Right lobe of liver (tissue), 4 donors: ENCODE measurements around the gene FAM168A.

Experiments used
- POLR2A ChIP-seq: fragments of 450-650 bp; IDR thresholded peaks from one replicate; pipeline ENCODE4 v1.6.1; 2017; ENCODE audit warnings: antibody characterized with exemption, mild to moderate bottlenecking
- TF ChIP-seq, protein P1 (sequence below), 4 donors: fragments of 200-600 bp in 3 of 4; fragments of 450-650 bp in 1 of 4; IDR thresholded peaks; one replicate each; pipeline versions ENCODE4 v1.5.1 to v1.8.0; 2016 to 2022; ENCODE audit warnings: antibody characterized with exemption in 4 of 4, mild to moderate bottlenecking in 2 of 4
- donor health status: DM: no; HTN: no; CAD: no.
- donor health status: DM: no; HTN: no; CAD: no.
- donor health status: DM: no; HTN: yes; CAD: no.

DNA sequence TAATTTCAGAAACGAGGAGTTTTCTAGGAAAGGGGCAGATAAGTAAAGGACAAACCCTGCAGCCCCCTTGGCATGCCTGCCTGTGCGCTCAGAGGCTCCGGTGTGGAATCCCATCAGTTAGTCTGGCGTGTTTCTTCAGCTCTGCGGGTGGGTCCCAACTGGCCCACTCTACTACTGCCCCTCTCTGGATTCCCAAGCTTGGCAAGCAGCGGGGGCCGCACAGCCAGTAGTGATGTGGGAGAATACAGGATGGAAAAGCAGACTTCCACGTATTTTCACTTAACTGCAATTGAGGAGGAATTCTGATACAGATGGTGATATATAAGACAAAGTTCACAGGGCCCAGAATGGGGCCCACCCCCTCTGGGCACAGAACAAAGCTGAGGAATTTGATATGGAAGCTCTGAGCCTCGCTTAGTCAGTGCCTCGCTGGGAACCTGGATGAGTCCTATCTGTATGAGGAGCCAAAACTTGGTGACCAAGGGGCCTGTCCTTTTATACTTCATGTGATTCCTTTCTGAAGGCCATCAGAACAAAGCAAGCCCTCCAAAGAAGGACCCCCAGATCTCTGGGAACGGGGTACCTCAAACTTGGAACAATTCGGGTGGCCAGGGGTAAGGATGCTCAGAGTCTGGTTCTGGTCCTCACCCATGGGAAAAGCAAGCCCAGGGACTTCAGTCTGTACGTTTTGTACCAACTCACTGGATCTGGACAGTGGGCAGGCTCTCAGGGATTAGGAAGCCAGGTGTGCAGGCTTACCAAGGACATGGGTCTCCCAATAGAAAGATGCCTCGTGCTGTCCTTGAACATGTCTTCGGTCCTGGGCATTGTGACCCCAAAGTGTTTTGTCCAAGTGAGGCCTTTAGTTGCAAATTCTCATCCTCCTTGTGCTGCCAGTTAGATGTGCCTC, 195.7 kb downstream of the FAM168A start:
- TF ChIP-seq POLR2A = no peak
- TF ChIP-seq, protein P1, sequence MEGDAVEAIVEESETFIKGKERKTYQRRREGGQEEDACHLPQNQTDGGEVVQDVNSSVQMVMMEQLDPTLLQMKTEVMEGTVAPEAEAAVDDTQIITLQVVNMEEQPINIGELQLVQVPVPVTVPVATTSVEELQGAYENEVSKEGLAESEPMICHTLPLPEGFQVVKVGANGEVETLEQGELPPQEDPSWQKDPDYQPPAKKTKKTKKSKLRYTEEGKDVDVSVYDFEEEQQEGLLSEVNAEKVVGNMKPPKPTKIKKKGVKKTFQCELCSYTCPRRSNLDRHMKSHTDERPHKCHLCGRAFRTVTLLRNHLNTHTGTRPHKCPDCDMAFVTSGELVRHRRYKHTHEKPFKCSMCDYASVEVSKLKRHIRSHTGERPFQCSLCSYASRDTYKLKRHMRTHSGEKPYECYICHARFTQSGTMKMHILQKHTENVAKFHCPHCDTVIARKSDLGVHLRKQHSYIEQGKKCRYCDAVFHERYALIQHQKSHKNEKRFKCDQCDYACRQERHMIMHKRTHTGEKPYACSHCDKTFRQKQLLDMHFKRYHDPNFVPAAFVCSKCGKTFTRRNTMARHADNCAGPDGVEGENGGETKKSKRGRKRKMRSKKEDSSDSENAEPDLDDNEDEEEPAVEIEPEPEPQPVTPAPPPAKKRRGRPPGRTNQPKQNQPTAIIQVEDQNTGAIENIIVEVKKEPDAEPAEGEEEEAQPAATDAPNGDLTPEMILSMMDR (IDR thresholded peaks at IDR 0.05) = no peak
